ENCODE measurements around the gene GPALPP1.
"Not testable (repeated sequence)": the region's sequence is repeated elsewhere in the genome, so short reads cannot be mapped to it uniquely, and the experiment has no call there.

GPALPP1 gene

GRCh38 chr13:45007225-45007624 lies 17.9 kb downstream of the GPALPP1 start:
- DNase-seq: no peak

- no peak for DNase-seq
Measured at GRCh38 chr13:45007823-45008222, 18.5 kb downstream of the GPALPP1 start.

DNA sequence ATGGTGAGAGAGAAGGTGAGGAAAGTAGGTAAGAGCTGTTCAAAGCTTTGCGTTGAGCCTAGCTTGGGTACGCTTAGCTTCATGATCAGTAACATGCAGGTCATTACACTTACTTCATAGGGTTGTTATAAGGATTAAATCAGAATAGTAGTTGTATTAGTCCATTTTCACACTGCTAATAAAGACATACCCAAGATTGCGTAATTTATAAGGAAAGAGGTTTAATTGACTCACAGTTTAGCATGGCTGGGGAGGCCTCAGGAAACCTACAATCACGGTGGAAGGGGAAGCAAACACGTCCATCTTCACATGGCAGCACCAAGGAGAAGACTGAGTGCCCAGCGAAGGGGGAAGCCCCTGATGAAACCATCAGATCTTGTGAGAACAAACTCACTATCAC lies 21.9 kb downstream of the GPALPP1 start:
- no peak for DNase-seq

- no peak for DNase-seq
Measured at GRCh38 chr13:45015300-45015699, 26.0 kb downstream of the GPALPP1 start.

- DNase-seq: no peak
Measured at GRCh38 chr13:45016792-45017425, 27.6 kb downstream of the GPALPP1 start.

DNA sequence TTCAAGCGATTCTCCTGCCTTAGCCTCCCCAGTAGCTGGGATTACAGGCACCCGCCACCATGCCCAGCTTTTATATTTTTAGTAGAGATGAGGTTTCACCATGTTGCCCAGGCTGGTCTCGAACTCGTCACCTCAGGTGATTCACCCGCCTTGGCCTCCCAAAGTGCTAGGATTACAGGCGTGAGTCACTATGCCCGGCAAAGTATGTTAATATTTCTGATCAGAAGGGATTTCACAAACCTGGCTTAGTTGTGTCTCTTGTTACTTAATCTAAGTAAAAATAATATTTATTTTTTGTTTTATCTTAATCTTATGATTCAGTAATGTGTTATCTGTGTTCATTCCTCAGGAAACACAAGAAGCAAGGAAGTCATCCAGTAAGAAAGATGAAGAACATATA lies 30.6 kb downstream of the GPALPP1 start:
- not testable (repeated sequence) for DNase-seq

DNA sequence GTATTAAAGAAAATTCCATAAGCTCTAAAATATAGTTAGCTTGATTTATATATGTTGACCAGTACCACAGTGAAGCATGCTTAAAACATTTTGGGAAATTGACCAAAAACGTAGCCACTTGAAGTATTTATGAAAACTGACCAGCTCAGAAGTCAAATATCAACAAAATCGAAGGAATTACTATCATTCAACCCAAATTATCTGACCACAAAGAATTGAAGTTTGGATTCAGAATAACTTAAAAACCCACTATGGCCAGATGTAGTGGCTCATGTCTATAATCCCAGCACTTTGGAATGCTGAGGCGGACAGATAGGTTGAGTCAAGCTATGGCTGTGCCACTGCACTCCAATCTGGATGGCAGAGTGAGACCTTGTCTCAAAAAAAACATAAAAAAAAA lies 31.9 kb downstream of the GPALPP1 start:
- DNase-seq: no peak

DNA sequence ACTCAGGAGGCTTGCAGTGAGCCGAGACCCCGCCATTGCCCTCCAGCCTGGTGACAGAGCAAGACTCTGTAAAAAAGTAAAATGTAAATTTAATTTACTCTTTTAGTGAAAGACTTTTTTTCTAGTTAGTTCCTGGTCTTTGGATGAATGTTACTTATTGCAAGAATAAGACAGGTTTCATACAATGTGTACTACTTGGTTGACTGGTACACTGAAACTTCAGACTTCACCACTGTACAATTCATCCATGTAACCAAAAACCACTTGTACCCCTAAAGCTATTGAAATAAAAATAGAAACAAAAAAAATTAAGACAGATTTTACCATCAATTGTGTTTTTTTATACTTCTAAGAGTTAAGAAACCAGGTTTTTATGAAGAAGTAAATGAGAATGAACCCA lies 35.5 kb downstream of the GPALPP1 start:
- DNase-seq: no peak

GRCh38 chr13:45034342-45034741 lies 45.0 kb downstream of the GPALPP1 start:
- no peak for DNase-seq

GRCh38 chr13:45036206-45036605 lies 46.9 kb downstream of the GPALPP1 start:
- DNase-seq: no peak

- no peak for DNase-seq
Measured at GRCh38 chr13:45040173-45040572, 50.8 kb downstream of the GPALPP1 start.

- DNase-seq: no peak
Measured at GRCh38 chr13:45040622-45041021, 51.3 kb downstream of the GPALPP1 start.

GRCh38 chr13:45042539-45042938 lies 53.2 kb downstream of the GPALPP1 start:
- no peak for DNase-seq

GRCh38 chr13:45046445-45046844 lies 57.1 kb downstream of the GPALPP1 start:
- DNase-seq: peak in 1 of 51 donors; percentile 39

DNA sequence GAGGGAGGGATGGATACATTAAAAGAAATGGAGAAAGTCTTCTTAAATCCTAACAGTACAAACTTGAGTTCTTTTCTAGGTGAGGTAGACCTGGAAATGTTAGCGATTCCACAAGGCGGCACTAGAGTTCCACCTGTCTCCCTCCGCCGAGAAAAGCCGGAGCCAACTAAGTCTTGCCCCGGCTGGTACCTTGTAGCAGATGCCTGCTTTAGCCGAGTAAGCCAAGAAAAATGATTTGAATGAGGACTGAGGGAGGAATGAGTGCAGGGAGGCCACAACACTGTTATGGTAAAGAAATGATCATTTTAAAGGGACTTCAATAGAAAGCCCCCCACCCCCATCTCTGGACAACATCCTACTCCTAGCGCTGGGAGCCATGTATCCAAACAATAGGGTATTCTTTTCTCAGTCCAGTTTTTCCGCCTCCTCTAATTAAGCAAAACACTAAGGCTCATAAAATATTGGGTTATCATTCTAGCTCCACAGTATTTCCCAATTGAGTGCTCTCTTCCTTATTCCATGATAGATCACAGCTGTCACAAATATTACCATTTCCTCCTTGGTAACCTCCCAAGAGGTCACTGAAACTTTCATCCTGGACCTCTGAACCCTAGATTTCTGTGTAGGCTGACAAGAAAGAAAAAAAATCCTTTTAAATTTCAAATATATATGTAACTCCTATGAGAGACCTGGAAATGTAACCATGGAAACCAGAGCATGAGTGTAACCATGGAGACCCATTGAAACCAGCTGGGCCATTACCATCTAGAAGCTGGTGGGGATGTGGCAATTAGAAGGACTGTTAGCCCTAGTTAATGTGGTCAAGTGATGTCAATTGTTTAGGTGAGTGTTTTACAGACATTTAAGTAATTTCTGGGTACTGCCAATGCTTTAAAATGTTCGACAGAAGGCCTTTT lies 58.3 kb downstream of the GPALPP1 start:
- DNase-seq: peak in 49 of 51 donors; percentile 6 to 89 (median 61)

DNA sequence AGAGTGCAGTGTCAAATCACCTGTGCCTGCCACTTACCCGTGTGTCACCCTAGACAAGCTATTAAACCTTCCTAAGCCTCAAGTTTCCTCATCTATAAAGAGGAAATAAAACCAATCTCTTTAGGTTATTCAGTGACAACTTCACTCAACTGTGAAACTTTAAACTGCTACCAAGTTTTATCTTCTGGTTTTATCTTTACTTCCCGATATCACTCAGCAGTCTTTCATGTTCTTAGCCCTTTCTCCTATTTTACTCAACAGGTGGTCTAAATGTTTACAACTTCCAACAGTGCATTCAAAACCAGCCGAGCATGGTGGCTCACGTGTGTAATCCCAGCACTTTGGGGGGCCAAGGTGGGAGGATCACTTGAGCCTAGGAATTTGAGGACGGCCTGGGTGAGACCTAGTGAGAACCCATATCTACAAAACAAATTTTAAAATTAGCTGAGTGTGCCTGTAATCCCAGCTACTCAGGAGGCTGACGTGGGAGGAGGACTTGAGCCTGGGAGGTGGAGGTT lies 59.6 kb downstream of the GPALPP1 start:
- DNase-seq: no peak

GRCh38 chr13:45049478-45049877 lies 60.1 kb downstream of the GPALPP1 start:
- no peak for DNase-seq

- no peak for DNase-seq
Measured at GRCh38 chr13:45051315-45051714, 62.0 kb downstream of the GPALPP1 start.

DNA sequence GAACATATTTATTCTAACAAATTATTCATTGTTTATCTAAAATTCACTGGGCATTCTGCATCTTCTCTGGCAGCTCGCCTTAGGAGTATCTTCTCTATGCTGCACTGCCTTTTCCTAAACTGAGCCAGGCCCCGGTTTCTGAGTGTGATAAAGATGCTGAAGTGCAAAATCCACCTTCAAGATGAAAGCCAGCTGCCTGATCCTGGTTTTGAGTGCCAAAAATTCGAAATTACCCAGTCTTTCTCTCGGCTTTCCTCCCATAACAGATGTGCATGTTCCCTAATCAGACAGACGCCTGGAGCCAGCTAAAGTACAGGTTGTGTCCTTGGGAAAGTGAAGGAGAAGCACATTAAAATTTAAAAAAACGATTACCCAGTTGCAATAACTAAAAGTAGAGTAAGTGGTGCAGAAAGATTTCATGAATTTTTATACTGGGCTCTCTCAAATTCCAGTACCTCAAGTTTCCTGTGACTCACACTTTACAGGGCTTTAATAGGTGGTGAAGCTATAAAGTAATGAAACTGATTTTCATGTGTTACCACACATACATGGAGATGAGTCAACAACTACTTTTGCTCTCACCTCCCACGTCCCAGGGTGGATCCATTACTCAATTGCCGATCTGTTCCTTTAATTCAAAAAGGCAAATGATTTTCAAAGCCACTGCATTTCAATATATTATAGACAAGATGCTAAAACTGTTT lies 66.0 kb downstream of the GPALPP1 start:
- peak in 2 of 51 donors; percentile 24 to 79 for DNase-seq

- DNase-seq: peak in 13 of 51 donors; percentile 1 to 79 (median 22)
Measured at GRCh38 chr13:45055902-45056648, 66.7 kb downstream of the GPALPP1 start.

GRCh38 chr13:45060062-45060461 lies 70.7 kb downstream of the GPALPP1 start:
- DNase-seq: no peak

All from hypothalamus (tissue), 51 donors.